ENCODE measurements around the gene CDH12.
"Not testable (repeated sequence)": the region's sequence is repeated elsewhere in the genome, so short reads cannot be mapped to it uniquely, and the experiment has no call there.

CDH12 gene

DNA sequence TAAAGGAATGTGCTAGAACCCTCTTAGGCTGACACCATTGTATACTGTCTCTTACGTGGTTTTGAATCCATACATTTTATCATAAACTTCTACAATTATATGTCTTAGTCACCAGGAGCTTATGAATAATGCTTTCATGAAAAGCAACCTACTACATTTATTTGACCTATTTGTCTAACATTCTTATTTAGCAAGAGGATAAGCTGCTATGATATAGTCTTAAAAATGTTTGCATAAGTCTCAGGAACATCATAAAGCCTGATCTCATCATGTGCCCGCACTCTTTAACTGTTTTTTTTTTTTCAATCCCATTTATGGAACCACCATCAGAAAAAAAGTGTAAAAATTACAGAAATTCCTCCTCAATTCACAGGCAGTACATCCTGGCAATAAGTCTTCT is 59.7 kb downstream of the CDH12 start:
- no peak overlapping the region for H3K27ac ChIP-seq
- H3K27me3 ChIP-seq = no peaks in the 10 kb centered on the region
- no peaks in the 10 kb centered on the region for H3K9me3 ChIP-seq
- TF ChIP-seq, protein P1, sequence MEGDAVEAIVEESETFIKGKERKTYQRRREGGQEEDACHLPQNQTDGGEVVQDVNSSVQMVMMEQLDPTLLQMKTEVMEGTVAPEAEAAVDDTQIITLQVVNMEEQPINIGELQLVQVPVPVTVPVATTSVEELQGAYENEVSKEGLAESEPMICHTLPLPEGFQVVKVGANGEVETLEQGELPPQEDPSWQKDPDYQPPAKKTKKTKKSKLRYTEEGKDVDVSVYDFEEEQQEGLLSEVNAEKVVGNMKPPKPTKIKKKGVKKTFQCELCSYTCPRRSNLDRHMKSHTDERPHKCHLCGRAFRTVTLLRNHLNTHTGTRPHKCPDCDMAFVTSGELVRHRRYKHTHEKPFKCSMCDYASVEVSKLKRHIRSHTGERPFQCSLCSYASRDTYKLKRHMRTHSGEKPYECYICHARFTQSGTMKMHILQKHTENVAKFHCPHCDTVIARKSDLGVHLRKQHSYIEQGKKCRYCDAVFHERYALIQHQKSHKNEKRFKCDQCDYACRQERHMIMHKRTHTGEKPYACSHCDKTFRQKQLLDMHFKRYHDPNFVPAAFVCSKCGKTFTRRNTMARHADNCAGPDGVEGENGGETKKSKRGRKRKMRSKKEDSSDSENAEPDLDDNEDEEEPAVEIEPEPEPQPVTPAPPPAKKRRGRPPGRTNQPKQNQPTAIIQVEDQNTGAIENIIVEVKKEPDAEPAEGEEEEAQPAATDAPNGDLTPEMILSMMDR (IDR thresholded peaks at IDR 0.05) = no peak
- DNase-seq = no peak
- no peaks in the 10 kb centered on the region for H3K4me1 ChIP-seq
- intact Hi-C loops (cut with DNase I; ENCODE audit: low total_unique reads) = no loop called here
- no peak overlapping the region for H3K4me3 ChIP-seq
- no peaks in the 10 kb centered on the region for H3K36me3 ChIP-seq

DNA sequence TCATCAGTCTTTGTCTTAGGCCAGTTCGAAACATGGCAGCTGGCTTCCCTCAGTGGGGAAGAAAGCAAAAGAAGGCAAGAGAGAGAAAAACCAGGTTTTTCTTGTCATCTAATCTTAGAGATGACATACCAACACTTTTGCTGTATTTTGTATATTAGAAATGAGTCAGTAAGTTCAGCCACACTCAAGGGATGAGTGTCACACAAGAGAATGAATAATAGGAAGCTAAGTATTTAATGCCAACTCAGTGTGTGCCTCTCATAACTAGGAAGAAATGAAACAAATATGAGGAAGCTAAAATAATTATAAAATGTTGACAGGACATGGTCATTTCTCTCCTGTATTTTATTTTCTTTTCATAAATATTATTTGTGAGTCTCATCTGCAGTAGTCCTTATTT is 65.3 kb downstream of the CDH12 start:
- Histone ChIP-seq H3K27ac (no peak overlapping the region), H3K4me1 (no peaks in the 10 kb centered on the region), H3K36me3 (no peaks in the 10 kb centered on the region), H3K4me3 (no peak overlapping the region), H3K27me3 (no peaks in the 10 kb centered on the region), H3K9me3 (no peaks in the 10 kb centered on the region)
- TF ChIP-seq, protein P1 (IDR thresholded peaks at IDR 0.05) = no peak
- intact Hi-C loops (cut with DNase I; ENCODE audit: low total_unique reads) = no loop called here
- DNase-seq = no peak

DNA sequence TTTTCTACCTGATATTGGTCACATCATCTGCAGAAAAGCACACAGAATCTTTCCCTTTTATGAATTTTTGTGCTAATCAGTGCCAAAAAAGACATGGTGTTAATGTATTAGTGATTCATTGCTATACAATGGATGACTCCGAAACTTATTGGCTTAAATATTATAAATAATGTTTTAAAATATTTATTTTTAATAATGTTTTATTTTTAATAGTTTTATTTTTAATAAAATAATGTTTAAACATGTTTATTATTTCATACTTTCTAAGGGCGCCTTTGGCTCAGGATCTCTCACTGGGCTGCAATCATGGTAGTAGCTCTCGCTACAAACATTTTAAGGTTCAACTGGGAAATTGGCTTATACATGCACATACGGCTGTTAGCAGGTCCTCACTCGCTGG is 65.7 kb downstream of the CDH12 start:
- intact Hi-C loops (cut with DNase I; ENCODE audit: low total_unique reads) = no loop called here
- DNase-seq = no peak
- Histone ChIP-seq H3K4me1 (no peaks in the 10 kb centered on the region), H3K9me3 (no peaks in the 10 kb centered on the region), H3K36me3 (no peaks in the 10 kb centered on the region), H3K27me3 (no peaks in the 10 kb centered on the region), H3K27ac (no peak overlapping the region), H3K4me3 (no peak overlapping the region)
- TF ChIP-seq, protein P1 (IDR thresholded peaks at IDR 0.05) = no peak

DNA sequence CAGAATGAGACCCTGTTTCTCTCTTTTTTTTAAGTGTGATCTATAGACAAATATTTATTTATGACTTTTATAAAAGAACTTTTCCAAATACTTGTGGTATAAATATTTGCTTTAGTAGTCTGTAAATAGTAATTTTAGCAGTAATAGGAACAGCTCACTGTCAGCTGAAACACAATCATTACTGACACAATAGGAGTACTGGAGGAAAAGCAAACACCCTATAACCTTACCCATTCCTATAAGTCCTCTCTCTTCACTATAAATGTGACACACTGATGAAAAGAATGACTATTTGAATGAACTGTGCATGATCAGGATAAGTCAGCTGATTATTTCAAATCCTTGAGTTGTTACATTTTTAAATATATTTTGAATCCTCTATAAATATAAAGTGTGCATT is 72.4 kb downstream of the CDH12 start:
- Histone ChIP-seq H3K4me1 (no peaks in the 10 kb centered on the region), H3K27ac (no peak overlapping the region), H3K4me3 (no peak overlapping the region), H3K27me3 (no peaks in the 10 kb centered on the region), H3K36me3 (no peaks in the 10 kb centered on the region), H3K9me3 (no peaks in the 10 kb centered on the region)
- no peak for DNase-seq
- TF ChIP-seq, protein P1 (IDR thresholded peaks at IDR 0.05) = no peak
- intact Hi-C loops (cut with DNase I; ENCODE audit: low total_unique reads) = no loop called here

DNA sequence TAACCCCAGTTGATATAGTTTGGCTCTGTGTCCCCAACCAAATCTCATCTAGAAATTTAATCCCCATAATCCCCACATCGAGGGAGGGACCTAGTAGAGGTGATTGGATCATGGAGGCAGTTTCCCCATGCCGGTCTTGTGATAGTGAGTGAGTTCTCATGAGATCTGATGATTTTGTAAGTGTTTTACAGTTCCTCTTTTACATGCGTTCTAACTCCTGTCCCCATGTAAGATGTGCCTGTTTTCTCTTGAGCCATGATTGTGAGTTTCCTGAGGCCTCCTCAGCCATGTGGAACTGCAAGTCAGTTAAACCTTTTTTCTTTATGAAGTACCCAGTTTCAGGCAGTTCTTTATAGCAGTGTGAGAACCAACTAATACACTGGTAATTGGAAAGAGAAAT is 73.6 kb downstream of the CDH12 start:
- no peak overlapping the region for H3K27ac ChIP-seq
- H3K4me1 ChIP-seq = no peaks in the 10 kb centered on the region
- DNase-seq = no peak
- no peak overlapping the region for H3K4me3 ChIP-seq
- no peaks in the 10 kb centered on the region for H3K36me3 ChIP-seq
- intact Hi-C loops (cut with DNase I; ENCODE audit: low total_unique reads) = no loop called here
- TF ChIP-seq, protein P1 (IDR thresholded peaks at IDR 0.05) = no peak
- no peaks in the 10 kb centered on the region for H3K27me3 ChIP-seq
- no peaks in the 10 kb centered on the region for H3K9me3 ChIP-seq

DNA sequence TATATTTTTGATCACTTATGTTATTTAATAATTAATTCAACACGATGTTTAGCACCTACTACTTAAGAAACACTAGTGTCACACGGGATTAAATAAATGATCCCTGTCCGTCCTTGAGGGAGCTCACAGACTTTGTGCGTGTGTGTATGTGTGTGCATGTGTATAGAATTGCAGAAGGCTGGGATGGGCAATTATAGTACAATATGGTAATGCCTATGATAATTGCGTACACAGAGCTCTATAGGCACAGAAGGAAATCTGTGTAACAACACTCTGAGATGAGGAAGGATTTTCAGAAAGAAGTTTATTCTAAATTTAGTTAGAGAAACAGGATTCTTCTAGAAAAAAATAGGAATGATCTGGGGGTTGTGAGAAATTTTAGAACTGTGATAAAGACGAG is 76.9 kb downstream of the CDH12 start:
- Histone ChIP-seq H3K4me1 (no peaks in the 10 kb centered on the region), H3K27me3 (no peaks in the 10 kb centered on the region), H3K4me3 (no peak overlapping the region), H3K27ac (no peak overlapping the region), H3K36me3 (no peaks in the 10 kb centered on the region), H3K9me3 (no peaks in the 10 kb centered on the region)
- TF ChIP-seq, protein P1 (IDR thresholded peaks at IDR 0.05) = no peak
- DNase-seq = no peak
- intact Hi-C loops (cut with DNase I; ENCODE audit: low total_unique reads) = no loop called here

DNA sequence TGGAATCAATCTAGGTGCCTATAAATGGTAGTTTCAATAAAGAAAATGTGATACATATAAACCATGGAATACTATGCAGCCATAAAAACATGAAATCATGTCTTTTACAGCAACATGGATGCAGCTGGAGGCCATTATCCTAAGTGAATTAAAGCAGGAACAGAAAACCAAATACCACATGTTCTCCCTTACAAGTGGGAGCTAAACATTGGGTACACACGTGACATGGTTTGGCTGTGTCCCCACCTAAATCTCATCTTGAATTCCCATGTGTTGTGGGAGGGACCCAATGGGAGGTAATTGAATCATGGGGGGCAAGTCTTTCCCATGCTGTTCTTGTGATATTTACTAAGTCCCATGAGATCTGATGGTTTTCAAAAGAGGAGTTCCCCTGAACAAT is 78.9 kb downstream of the CDH12 start:
- DNase-seq; H3K27ac ChIP-seq; H3K27me3 ChIP-seq; H3K4me1 ChIP-seq; H3K36me3 ChIP-seq; intact Hi-C loops (cut with DNase I; ENCODE audit: low total_unique reads); H3K4me3 ChIP-seq; H3K9me3 ChIP-seq: not testable (repeated sequence)

Data from tibial artery (tissue), 4 donors.